Measurements from ENCODE around the gene GPC6.

- TF ChIP-seq, protein P1, sequence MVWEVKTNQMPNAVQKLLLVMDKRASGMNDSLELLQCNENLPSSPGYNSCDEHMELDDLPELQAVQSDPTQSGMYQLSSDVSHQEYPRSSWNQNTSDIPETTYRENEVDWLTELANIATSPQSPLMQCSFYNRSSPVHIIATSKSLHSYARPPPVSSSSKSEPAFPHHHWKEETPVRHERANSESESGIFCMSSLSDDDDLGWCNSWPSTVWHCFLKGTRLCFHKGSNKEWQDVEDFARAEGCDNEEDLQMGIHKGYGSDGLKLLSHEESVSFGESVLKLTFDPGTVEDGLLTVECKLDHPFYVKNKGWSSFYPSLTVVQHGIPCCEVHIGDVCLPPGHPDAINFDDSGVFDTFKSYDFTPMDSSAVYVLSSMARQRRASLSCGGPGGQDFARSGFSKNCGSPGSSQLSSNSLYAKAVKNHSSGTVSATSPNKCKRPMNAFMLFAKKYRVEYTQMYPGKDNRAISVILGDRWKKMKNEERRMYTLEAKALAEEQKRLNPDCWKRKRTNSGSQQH (CRISPR knock-in tag; IDR thresholded peaks at IDR 0.05): no peak
- TF ChIP-seq MEF2A (IDR thresholded peaks at IDR 0.05; ENCODE audit: control insufficient read depth, low read depth, low read length) (no peak), POLR2A (conservative IDR thresholded peaks at IDR 0.05) (no peak), ESRRA (IDR thresholded peaks at IDR 0.05; ENCODE audit: borderline replicate concordance, low read depth) (no peak), CTCF (IDR thresholded peaks at IDR 0.05 in 2 of 3, conservative IDR thresholded peaks at IDR 0.05 in 1 of 3; ENCODE audit: insufficient read depth in 2 of 3, low read depth in 1 of 3, low read length in 3 of 3) (no peak), KLF13 (tag; IDR thresholded peaks at IDR 0.05; ENCODE audit: borderline replicate concordance, low read depth) (no peak), NFIC (IDR thresholded peaks at IDR 0.05) (no peak), HDAC2 (IDR thresholded peaks at IDR 0.05) (no peak), MECOM (CRISPR knock-in tag; IDR thresholded peaks at IDR 0.05) (no peak), KDM4B (IDR thresholded peaks at IDR 0.05; ENCODE audit: borderline replicate concordance in 2 of 2, low read depth in 1 of 2) (no peak), EP300 (IDR thresholded peaks at IDR 0.05; ENCODE audit: low read length) (no peak), HDAC8 (tag; IDR thresholded peaks at IDR 0.05) (no peak), ZNF217 (CRISPR knock-in tag; IDR thresholded peaks at IDR 0.05) (no peak)
- TF ChIP-seq, protein P2, sequence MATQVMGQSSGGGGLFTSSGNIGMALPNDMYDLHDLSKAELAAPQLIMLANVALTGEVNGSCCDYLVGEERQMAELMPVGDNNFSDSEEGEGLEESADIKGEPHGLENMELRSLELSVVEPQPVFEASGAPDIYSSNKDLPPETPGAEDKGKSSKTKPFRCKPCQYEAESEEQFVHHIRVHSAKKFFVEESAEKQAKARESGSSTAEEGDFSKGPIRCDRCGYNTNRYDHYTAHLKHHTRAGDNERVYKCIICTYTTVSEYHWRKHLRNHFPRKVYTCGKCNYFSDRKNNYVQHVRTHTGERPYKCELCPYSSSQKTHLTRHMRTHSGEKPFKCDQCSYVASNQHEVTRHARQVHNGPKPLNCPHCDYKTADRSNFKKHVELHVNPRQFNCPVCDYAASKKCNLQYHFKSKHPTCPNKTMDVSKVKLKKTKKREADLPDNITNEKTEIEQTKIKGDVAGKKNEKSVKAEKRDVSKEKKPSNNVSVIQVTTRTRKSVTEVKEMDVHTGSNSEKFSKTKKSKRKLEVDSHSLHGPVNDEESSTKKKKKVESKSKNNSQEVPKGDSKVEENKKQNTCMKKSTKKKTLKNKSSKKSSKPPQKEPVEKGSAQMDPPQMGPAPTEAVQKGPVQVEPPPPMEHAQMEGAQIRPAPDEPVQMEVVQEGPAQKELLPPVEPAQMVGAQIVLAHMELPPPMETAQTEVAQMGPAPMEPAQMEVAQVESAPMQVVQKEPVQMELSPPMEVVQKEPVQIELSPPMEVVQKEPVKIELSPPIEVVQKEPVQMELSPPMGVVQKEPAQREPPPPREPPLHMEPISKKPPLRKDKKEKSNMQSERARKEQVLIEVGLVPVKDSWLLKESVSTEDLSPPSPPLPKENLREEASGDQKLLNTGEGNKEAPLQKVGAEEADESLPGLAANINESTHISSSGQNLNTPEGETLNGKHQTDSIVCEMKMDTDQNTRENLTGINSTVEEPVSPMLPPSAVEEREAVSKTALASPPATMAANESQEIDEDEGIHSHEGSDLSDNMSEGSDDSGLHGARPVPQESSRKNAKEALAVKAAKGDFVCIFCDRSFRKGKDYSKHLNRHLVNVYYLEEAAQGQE (IDR thresholded peaks at IDR 0.05; ENCODE audit: borderline replicate concordance): no peak
- TF ChIP-seq, protein P2 (CRISPR knock-in tag; IDR thresholded peaks at IDR 0.05; ENCODE audit: low read depth): no peak
Observed at GRCh38 chr13:93190006-93190405, 36.6 kb upstream of the GPC6 start.
